Kidney capillary endothelial cell (primary cell): ENCODE data around the gene RUNDC1.

Experiments used
- DNase-seq: peaks from one replicate; pipeline ENCODE4 v3.0.0-alpha.2; 2018; ENCODE audit warnings: low spot score

RUNDC1 gene

DNA sequence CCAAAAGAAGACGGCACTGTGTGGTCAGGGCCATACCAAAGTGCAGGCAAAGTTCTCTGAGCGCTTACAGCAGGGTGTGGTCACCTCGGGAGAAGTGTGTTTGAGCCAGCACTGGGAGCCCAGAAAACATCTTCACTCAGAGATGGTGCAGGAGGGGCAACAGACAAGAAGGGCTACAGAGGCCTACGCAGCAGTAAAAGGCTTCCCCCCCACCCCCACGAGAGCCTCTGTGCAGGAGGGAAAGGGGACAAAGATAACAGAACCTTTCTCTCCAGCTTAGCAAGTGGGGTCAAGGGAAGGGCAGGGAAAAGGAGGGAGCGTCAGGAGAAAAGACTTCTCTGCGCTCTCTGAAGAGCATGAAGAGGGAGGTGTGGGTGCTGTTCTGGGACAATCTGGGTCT, 39.1 kb downstream of the RUNDC1 start:
- no peak for DNase-seq

GRCh38 chr17:43020030-43020621, 39.8 kb downstream of the RUNDC1 start:
- DNase-seq: peak; percentile 58

DNA sequence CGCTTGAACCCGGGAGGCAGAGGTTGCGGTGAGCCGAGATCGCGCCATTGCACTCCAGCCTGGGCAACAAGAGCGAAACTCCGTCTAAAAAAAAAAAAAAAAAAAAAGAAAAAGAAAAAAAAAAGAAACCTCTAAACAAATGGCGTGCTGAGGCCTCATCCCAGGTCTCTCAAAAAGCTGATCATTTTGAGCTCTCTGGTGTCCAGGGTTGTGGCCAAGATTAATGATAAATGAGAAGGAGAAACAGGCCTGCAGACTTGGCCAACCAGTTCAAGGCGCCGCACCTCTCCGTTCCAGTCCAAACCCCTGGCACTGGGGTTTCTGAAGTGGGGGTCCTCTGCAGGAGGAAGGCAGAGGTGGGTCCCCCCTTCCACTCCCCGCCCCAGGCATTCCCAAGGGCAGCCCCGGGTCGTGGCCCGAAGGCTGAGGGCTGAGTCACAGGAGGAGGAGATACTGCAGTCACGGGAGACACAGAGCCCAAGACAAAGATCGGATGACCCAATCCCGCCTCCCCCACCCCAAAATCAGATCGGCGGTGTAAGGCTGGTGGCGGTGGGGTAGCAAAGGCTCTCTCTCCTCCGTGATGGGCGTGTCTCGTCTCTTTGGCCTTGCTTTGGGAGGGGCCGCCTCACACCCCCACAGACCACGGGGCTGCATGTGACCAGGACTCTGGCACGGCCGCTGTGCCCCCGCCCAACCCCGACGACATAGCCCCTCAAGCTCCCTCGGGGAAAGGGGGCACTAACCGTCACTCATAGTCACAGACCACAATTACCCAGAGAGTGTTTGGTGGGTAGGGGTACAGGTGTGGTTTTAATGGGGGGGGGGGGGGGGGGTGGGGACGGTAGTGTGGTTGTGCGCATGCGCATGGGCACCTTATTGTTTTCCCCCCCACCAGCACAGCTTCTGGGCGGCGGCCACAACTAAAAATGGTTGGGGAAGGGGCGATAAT, 40.7 kb downstream of the RUNDC1 start:
- DNase-seq: peak; percentile 75

GRCh38 chr17:43021741-43022512, 41.6 kb downstream of the RUNDC1 start, which contains the start of gene VAT1:
TSS of gene VAT1 (minus strand) at chr17:43022385. CDS start at chr17:43022322, 63 bp downstream.
- DNase-seq: peak; percentile 67

GRCh38 chr17:43024407-43025289, 44.3 kb downstream of the RUNDC1 start, which contains the start of gene RND2:
TSS of gene RND2 (plus strand) at chr17:43025231. CDS start at chr17:43025348, 117 bp downstream.
- DNase-seq: peak; percentile 88

- no peak for DNase-seq
Observed at GRCh38 chr17:43025290-43025657, 44.9 kb downstream of the RUNDC1 start.

DNA sequence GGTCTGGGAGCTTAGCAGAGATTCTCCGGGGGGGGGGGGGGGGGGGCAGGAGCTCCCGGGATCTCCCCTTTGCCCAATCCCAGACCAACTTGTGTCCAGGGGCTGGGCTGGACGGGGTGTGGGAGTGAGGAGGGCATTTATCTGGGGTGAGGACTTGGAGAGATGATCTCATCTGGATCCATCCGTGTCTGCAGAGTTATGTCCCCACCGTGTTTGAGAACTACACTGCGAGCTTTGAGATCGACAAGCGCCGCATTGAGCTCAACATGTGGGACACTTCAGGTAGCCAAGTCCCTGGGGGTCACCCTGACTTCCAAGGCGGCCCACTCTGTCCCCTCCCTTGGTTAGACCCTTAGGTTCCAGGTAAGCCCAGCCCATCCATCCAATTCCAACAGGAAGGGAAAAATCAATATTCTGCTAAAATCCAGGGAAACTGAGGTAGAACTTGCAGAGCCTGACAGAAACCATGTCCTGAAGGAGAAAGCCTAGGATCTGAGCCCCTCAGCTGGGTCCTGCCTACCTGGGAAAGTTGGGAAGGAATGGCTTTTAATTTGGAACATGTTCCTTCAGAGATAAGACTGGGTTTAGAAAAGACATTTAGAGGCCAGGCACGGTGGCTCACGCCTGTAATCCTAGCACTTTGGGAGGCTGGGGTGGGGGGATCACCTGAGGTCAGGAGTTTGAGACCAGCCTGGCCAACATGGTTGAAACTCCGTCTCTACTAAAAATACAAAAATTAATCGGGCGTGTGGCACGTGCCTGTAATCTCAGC, 45.6 kb downstream of the RUNDC1 start:
- DNase-seq: no peak

- DNase-seq: no peak
Observed at GRCh38 chr17:43026595-43026994, 46.2 kb downstream of the RUNDC1 start.

- DNase-seq: no peak
Observed at GRCh38 chr17:43027091-43028032, 47.0 kb downstream of the RUNDC1 start.

DNA sequence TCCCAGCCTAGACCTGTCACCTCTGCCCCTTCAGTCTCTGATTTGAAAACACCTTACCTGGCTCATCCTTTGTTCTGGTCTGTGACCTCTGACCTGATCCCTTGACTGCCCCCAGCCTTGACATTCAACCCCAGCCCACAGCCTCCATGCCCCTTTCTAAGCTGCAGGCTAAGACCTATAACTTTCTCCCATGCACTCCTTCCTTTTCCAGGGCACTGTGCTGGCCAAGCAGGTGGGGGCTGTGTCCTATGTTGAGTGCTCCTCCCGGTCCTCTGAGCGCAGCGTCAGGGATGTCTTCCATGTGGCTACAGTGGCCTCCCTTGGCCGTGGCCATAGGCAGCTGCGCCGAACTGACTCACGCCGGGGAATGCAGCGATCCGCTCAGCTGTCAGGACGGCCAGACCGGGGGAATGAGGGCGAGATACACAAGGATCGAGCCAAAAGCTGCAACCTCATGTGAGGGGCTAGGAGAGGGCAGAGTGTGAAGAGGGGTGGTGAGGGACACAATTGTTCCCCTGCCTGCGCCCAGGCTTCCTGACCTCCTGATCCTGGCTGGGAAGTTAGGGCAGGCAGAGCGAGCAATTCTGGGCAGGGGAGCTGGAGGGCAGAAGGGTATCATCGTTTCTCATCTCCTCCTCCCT, 48.0 kb downstream of the RUNDC1 start:
- no peak for DNase-seq

DNA sequence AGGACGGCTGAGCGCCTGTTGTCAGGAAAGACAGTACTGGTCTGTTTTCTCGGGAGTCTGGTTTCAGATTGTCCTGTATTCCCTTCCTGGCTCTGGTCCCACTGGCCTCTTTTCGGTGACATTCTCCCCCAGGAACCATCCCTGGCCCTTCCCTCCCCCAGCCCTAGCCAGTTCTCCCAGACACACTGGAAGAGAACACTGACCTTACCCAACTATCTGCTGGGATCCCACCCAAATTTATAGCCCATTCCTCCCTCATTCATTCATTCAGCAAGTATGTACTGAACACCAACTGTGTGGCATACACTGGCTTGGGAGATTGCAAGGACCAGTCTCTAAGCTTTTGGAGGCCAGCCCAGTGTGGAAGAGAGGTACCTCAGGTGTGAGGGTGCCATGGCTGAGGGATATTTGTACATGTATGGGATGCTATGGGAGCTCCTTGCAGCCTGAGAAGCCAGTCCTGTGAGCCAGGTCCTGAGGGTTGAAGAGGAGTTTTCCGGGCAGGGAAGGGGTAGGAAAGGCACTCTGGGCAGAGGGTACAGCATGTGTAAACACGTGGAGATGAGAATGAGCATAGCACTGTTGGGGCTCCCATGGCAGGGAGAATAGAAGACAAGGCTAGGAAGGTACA, 49.9 kb downstream of the RUNDC1 start:
- no peak for DNase-seq

DNA sequence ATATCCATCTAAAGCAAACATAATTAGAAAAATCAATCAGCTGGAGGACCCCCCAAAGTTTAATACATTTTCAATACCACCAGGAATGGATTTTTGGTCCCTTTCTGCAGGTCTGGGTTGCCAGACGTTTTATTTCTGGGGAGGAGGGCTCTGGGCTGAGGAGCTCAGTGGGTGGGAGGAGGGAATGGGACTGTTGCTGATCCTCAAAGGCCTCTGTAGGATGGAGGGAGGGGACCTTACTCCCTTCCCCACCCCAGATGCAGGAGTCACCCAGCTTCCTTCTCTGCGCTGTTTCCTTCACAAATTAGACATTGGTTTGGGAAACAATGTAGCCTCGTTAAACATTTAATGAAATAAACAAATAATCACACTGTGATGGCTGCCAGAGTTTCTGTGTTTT, 51.3 kb downstream of the RUNDC1 start:
- DNase-seq: no peak

DNA sequence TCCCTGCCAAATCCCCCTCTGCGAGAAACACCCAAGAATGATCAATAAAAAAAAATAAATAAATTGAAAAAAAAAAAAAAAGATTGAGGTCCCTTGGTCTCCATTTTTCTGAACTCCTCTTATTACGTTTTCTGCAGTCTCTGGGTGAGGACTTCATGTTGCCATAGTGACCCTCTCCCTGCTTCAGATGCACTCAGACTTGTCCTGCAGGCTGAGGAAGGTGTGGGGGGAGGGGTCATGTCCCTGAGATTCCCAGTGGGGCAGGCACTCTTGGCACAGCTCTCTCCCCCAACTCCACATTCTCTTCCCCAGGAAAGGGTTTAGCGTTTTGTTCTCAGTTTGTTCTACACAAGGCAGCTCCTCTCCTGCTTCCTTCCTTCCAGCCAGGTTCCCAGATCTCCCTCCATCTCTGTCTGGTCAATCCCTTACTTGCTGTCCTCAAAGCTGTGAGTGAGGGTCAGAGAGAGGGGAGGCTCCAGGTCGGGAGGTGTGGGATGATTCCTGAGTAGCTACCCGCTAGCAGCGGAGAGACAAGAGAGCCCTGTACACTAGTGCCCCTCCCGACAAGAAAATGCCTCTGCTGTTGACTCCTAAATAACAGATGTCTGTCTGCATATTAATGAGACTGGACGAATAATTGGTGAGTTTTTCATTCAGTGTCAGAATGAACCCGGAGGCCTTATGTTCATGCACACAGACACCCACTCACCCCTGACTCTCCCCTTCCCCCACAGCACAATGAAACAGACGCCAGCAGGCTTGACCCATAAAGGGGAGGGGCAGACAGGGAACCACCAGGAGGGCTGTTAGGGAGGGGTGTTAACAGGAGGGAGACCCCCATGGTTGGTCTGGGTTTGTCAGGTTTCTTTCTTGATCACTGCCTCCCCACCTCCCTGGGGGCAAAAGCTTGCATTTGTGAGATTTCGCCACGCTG, 53.9 kb downstream of the RUNDC1 start:
- DNase-seq: no peak

DNA sequence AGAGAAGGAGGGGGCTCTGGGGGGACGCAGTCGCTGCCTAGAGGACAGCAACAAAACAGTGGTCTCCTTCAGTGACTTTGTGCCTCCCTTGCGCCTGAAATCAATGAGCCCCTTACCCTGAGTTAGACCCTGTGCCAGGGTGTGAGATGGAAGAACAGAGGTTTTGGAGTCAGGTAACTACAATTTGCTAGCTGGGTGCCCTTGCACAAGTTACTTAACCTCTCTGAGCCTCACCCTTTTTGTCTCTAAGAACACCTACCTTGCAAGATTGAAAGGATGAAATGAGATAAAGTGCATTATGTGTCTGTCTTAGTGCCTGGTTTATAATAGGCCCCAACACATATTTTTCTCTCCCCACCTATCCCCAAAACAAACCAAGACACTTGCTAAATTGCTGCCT, 54.5 kb downstream of the RUNDC1 start:
- no peak for DNase-seq

DNA sequence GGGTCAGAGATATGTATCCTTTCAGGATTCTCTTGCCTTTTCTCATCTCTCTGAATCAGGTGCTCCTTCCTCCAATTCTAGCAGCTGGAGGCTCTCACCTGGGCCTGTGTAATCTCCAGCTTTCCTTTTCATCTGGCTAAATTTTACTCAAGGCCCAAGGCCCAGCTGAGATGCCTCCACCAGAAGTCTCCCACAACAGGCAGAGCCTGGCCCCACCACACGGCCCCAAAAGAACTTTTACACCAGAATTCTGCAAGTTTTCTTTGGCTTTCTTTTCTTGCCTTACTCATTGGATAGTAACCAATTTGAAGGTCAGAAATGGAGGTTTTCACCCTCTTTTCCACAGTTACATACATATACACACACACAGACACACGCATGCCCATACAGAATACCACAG, 59.3 kb downstream of the RUNDC1 start:
- no peak for DNase-seq

- no peak for DNase-seq
Observed at GRCh38 chr17:43040655-43041054, 60.3 kb downstream of the RUNDC1 start.

DNA sequence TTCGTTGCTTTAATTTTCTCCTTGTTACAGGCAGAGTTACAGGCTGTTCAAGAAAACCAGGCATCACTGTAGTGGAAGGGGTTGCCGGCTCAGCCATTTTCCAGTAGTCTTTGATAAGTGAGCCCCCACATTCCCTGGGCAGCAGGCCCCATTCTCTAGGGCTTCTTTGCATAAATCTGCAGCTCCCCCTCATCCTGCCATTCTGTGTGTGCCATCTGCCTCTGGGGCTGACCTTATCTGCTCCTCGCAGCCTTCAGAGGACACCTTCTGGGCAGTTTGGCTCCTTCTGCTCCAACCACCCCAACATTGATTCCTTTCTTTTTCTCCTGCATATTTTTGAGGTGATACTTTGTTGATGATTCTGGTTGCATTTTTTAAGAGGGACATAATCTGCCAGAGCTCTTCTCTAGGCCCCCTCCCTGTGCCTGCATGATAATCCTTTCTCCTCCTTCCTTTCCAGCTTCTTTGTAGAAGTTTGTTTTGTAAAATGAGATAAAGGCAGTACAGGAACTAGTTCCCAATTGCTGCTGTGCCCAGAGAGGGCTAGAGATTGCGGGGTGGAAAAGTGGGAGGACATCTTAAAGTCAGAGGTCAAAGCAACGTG, 61.8 kb downstream of the RUNDC1 start:
- no peak for DNase-seq
